Cerebellar cortex (tissue), 1 donor: ENCODE data around the gene GNPNAT1.
"Not testable (repeated sequence)": the region's sequence is repeated elsewhere in the genome, so short reads cannot be mapped to it uniquely, and the experiment has no call there.

Source experiments
- DNase-seq: peaks from one replicate; pipeline ENCODE4 v3.0.0-alpha.2; 2015; ENCODE audit warnings: low spot score

Gene GNPNAT1

GRCh38 chr14:52729585-52729924, 61.9 kb downstream of the GNPNAT1 start:
- no peak for DNase-seq

DNA sequence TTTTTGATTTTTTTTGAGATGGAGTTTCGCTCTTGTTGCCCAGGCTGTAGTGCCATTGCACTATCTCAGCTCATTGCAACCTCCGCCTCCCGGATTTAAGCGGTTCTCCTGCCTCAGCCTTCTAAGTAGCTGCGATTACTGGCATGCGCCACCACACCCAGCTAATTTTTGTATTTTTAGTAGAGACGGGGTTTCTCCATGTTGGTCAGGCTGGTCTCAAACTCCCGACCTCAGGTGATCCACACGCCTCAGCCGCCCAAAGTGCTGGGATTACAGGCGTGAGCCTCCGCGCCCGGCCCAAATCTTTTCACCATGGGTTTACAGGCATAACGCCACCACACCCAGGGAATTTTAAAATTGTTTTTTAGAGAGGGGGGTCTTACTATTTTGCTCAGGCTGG, 62.4 kb downstream of the GNPNAT1 start:
- DNase-seq = not testable (repeated sequence)

GRCh38 chr14:52727509-52727908, 63.9 kb downstream of the GNPNAT1 start:
- not testable (repeated sequence) for DNase-seq
